Right cardiac atrium (tissue), 5 donors: ENCODE measurements around the gene SSTR5. TPM values are rescaled to one million over a fixed set of nuclear protein-coding genes. Genes with fewer than 3 reads are reported as not detected.

Experiments
- ATAC-seq, 2 donors: fragments of 200-7000 bp; cut with Tn5 transposase; one replicate each; pipeline versions ENCODE4 v1.8.0 to v1.9.1; 2020; ENCODE audit warnings: moderate library complexity in 2 of 2, mild to moderate bottlenecking in 1 of 2
- DNase-seq, 3 donors: peaks; one replicate each; pipeline ENCODE4 v3.0.0-alpha.2; 2020
- H3K27ac ChIP-seq: one replicate; pipeline ENCODE4 v1.5.1; 2013; ENCODE audit warnings: mild to moderate bottlenecking, low read length, control low read depth, moderate library complexity
- H3K27me3 ChIP-seq: one replicate; pipeline ENCODE4 v1.6.1; 2013; ENCODE audit not compliant: control insufficient read depth, insufficient read depth
- H3K4me1 ChIP-seq: one replicate; pipeline ENCODE4 v1.6.1; 2013; ENCODE audit warnings: low read length; ENCODE audit not compliant: control insufficient read depth, insufficient read depth
- H3K4me3 ChIP-seq: one replicate; pipeline ENCODE4 v1.5.1; 2013; ENCODE audit warnings: low read length, control low read depth
- H3K9me3 ChIP-seq: one replicate; pipeline ENCODE4 v1.6.1; 2013; ENCODE audit warnings: low read length; ENCODE audit not compliant: control insufficient read depth
- WGBS: extraction: QIAGEN DNeasy Blood & Tissue Kit; methylation state at CpG from one replicate; pipeline ENCODE4 v1.1.7; 2013; 5-methylcytosine and 5-hydroxymethylcytosine counted together
- intact Hi-C, 4 donors: fragments of 100-400 bp; cut with DNase I; formaldehyde crosslinking; loops; one replicate each; pipeline versions ENCODE4 v1.11.0 to v1.14.0; 2022 to 2023
- polyA plus RNA-seq: library from polyadenylated mRNA; stranded (reverse); fragments of 200-250 nt; gene quantifications from one replicate; pipeline ENCODE4 v1.2.3, GENCODE V29; 2013
- total RNA-seq, 4 donors: library from RNA; stranded (reverse); fragmentation: NEBNext Ultra II Directional; extraction: Animal tissue kit (Norgen Biotek cat#: 25700); gene quantifications; one replicate each; pipeline ENCODE4 v1.2.1, GENCODE V29; 2021
- donor health status: healthy with polysubstance abuse.
- donor health status: DM: no; HTN: yes; CAD: no.
- donor health status: DM: no; HTN: no; CAD: no.
- donor health status: DM: no; HTN: yes; CAD: no; lungs with severe emphysema.
- donor health status: DM: yes; HTN: yes; CAD: no.

The SSTR5 gene
- total and polyA plus RNA-seq, 5 donors = 7.7 to 35.3 (median 17.7) TPM

GRCh38 chr16:1100084-1100800, 27.7 kb downstream of the SSTR5 start:
- Histone ChIP-seq H3K27me3 (no peaks in the 10 kb centered on the region), H3K4me3 (no peak overlapping the region), H3K9me3 (no peaks in the 10 kb centered on the region), H3K4me1 (no peaks in the 10 kb centered on the region), H3K27ac (no peak overlapping the region)
- ATAC-seq (no peak), DNase-seq (no peak)
- intact Hi-C loops = no loop called here
- WGBS = 69% methylated on average over 21 of the region's 21 CpGs

GRCh38 chr16:1101133-1101532, 28.6 kb downstream of the SSTR5 start:
- intact Hi-C loops = no loop called here
- Histone ChIP-seq H3K9me3 (no peaks in the 10 kb centered on the region), H3K4me3 (no peak overlapping the region), H3K27me3 (no peaks in the 10 kb centered on the region), H3K4me1 (no peaks in the 10 kb centered on the region), H3K27ac (no peak overlapping the region)
- ATAC-seq (no peak), DNase-seq (no peak)
- 72% methylated on average over 25 of the region's 25 CpGs for WGBS

GRCh38 chr16:1101573-1102332, 29.2 kb downstream of the SSTR5 start:
- H3K4me3 ChIP-seq = no peak overlapping the region
- no peak overlapping the region for H3K27ac ChIP-seq
- ATAC-seq = no peak
- DNase-seq = no peak
- intact Hi-C loops = no loop called here
- WGBS = 74% methylated on average over 25 of the region's 25 CpGs
- H3K27me3 ChIP-seq = no peaks in the 10 kb centered on the region
- H3K4me1 ChIP-seq = no peaks in the 10 kb centered on the region
- no peaks in the 10 kb centered on the region for H3K9me3 ChIP-seq

- no peaks in the 10 kb centered on the region for H3K9me3 ChIP-seq
- no peak for DNase-seq
- H3K4me3 ChIP-seq = no peak overlapping the region
- no peaks in the 10 kb centered on the region for H3K4me1 ChIP-seq
- no peaks in the 10 kb centered on the region for H3K27me3 ChIP-seq
- ATAC-seq = no peak
- no peak overlapping the region for H3K27ac ChIP-seq
- intact Hi-C loops = no loop called here
- WGBS = 60% methylated on average over 26 of the region's 26 CpGs
These were observed 29.8 kb downstream of the SSTR5 start for GRCh38 chr16:1102333-1102700.

GRCh38 chr16:1102921-1103635, 30.5 kb downstream of the SSTR5 start:
- ATAC-seq = peak; percentile 3 to 50
- intact Hi-C loops = no loop called here

GRCh38 chr16:1103636-1103980, 31.1 kb downstream of the SSTR5 start:
- intact Hi-C loops = no loop called here
- Histone ChIP-seq H3K27ac (no peak overlapping the region), H3K4me1 (no peaks in the 10 kb centered on the region), H3K9me3 (no peaks in the 10 kb centered on the region), H3K4me3 (no peak overlapping the region), H3K27me3 (no peaks in the 10 kb centered on the region)
- ATAC-seq = no peak
- DNase-seq = no peak
- 32% methylated on average over 11 of the region's 11 CpGs for WGBS

More at GRCh38 chr16:1102921-1103635, 30.5 kb downstream of the SSTR5 start:
- no peaks in the 10 kb centered on the region for H3K9me3 ChIP-seq
- no peak overlapping the region for H3K27ac ChIP-seq
- WGBS = 6% methylated on average over 61 of the region's 61 CpGs
- no peak overlapping the region for H3K4me3 ChIP-seq
- DNase-seq = peak; percentile 55 to 88 (median 88)
- no peaks in the 10 kb centered on the region for H3K4me1 ChIP-seq
- no peaks in the 10 kb centered on the region for H3K27me3 ChIP-seq

GRCh38 chr16:1105888-1106620, 33.5 kb downstream of the SSTR5 start:
- intact Hi-C loops = loop anchor here in 1 of 4 donors (1.0 kb wide), 1 partner anchor 87 kb away; no protein-coding TSS in a partner anchor
- no peaks in the 10 kb centered on the region for H3K4me1 ChIP-seq
- WGBS = 29% methylated on average over 26 of the region's 26 CpGs
- H3K4me3 ChIP-seq = no peak overlapping the region
- no peak overlapping the region for H3K27ac ChIP-seq
- H3K9me3 ChIP-seq = no peaks in the 10 kb centered on the region
- ATAC-seq (peak; percentile 53 to 70), DNase-seq (peak; percentile 62 to 86 (median 85))
- H3K27me3 ChIP-seq = no peaks in the 10 kb centered on the region

GRCh38 chr16:1106659-1107058, 34.1 kb downstream of the SSTR5 start:
- DNase-seq (no peak), ATAC-seq (no peak)
- no peaks in the 10 kb centered on the region for H3K9me3 ChIP-seq
- no peak overlapping the region for H3K27ac ChIP-seq
- no peaks in the 10 kb centered on the region for H3K27me3 ChIP-seq
- intact Hi-C loops = loop anchor here in 1 of 4 donors (1.0 kb wide), 1 partner anchor 87 kb away; no protein-coding TSS in a partner anchor
- WGBS = 77% methylated on average over 16 of the region's 16 CpGs
- no peak overlapping the region for H3K4me3 ChIP-seq
- no peaks in the 10 kb centered on the region for H3K4me1 ChIP-seq

GRCh38 chr16:1107141-1107540, 34.6 kb downstream of the SSTR5 start:
- ATAC-seq = no peak
- intact Hi-C loops = no loop called here

GRCh38 chr16:1107731-1108130, 35.2 kb downstream of the SSTR5 start:
- ATAC-seq = no peak
- intact Hi-C loops = loop anchor here in 1 of 4 donors (2.0 kb wide), 1 partner anchor 87 kb away; no protein-coding TSS in a partner anchor
- no peaks in the 10 kb centered on the region for H3K27me3 ChIP-seq
- no peak overlapping the region for H3K4me3 ChIP-seq
- 76% methylated on average over 12 of the region's 12 CpGs for WGBS
- H3K4me1 ChIP-seq = no peaks in the 10 kb centered on the region
- DNase-seq = no peak
- H3K9me3 ChIP-seq = no peaks in the 10 kb centered on the region
- no peak overlapping the region for H3K27ac ChIP-seq

More at GRCh38 chr16:1107141-1107540, 34.6 kb downstream of the SSTR5 start:
- Histone ChIP-seq H3K4me3 (no peak overlapping the region), H3K9me3 (no peaks in the 10 kb centered on the region), H3K4me1 (no peaks in the 10 kb centered on the region), H3K27me3 (no peaks in the 10 kb centered on the region), H3K27ac (no peak overlapping the region)
- no peak for DNase-seq
- WGBS = 67% methylated on average over 22 of the region's 22 CpGs
